ENCODE results near the gene DDX10.

DDX10 gene

GRCh38 chr11:108672113-108672512, 7.2 kb downstream of the DDX10 start:
- no peak overlapping the region for H2BK120ac ChIP-seq (ENCODE audit: low read depth, low read length)
- H2AFZ ChIP-seq (ENCODE audit: low read length) = no peak overlapping the region
- no peak overlapping the region for H3K14ac ChIP-seq (ENCODE audit: low read length)
- H3K4me1 ChIP-seq (ENCODE audit: control insufficient read depth in 2 of 2, insufficient read depth in 1 of 2, low read depth in 1 of 2, low read length in 2 of 2) = peaks cover 0 to 1% of the 10 kb centered on the region in 2 donors
- no CpG with 5 or more reads among the region's 3 CpGs for WGBS, 2 donors (ENCODE audit: extremely low coverage in 2 of 2, insufficient read length in 2 of 2, insufficient replicate concordance in 1 of 2)
- no peak overlapping the region for H3K23ac ChIP-seq (ENCODE audit: low read depth, low read length, poor library complexity)
- no peak overlapping the region for H3K9ac ChIP-seq (ENCODE audit: low read depth, low read length, poor library complexity)
- H4K91ac ChIP-seq (ENCODE audit: low read depth, low read length, poor library complexity) = no peak overlapping the region
- H3K4me3 ChIP-seq (ENCODE audit: low read length in 2 of 2) = no peak overlapping the region
- H3K4ac ChIP-seq (ENCODE audit: low read length) = no peak overlapping the region
- H3K27me3 ChIP-seq (ENCODE audit: control insufficient read depth in 3 of 3, insufficient read depth in 3 of 3, low read depth in 1 of 3, low read length in 3 of 3) = no peaks in the 10 kb centered on the region
- no peak overlapping the region for H3K18ac ChIP-seq (ENCODE audit: low read length)
- no peak overlapping the region for H4K8ac ChIP-seq (ENCODE audit: low read depth, low read length)
- no peak overlapping the region for H3K4me2 ChIP-seq (ENCODE audit: insufficient read depth, low read length, poor library complexity, severe bottlenecking)
- no peak for DNase-seq (ENCODE audit: low spot score)
- no peak overlapping the region for H3K27ac ChIP-seq (replicated peaks; ENCODE audit: low read length)
- H2AK5ac ChIP-seq (ENCODE audit: low read depth, low read length) = no peak overlapping the region
- no peak overlapping the region for H2BK5ac ChIP-seq (ENCODE audit: low read length)
- peaks cover 6 to 40% of the 10 kb centered on the region in 2 donors for H3K36me3 ChIP-seq (replicated peaks in 1 of 2; ENCODE audit: control insufficient read depth in 2 of 2, insufficient read depth in 2 of 2, low read length in 2 of 2)
- H2BK12ac ChIP-seq (ENCODE audit: low read length) = no peak overlapping the region
- H3K79me1 ChIP-seq (ENCODE audit: low read depth, low read length) = no peaks in the 10 kb centered on the region
- no peaks in the 10 kb centered on the region for H3K9me3 ChIP-seq (replicated peaks in 1 of 2; ENCODE audit: control insufficient read depth in 2 of 2, insufficient read depth in 1 of 2, low read depth in 1 of 2, low read length in 2 of 2)
- no peak overlapping the region for H2BK15ac ChIP-seq (ENCODE audit: low read length)

GRCh38 chr11:108672786-108673185, 7.9 kb downstream of the DDX10 start:
- no peak overlapping the region for H4K91ac ChIP-seq (ENCODE audit: low read depth, low read length, poor library complexity)
- no peak overlapping the region for H3K27ac ChIP-seq (replicated peaks; ENCODE audit: low read length)
- H3K36me3 ChIP-seq (replicated peaks in 1 of 2; ENCODE audit: control insufficient read depth in 2 of 2, insufficient read depth in 2 of 2, low read length in 2 of 2) = peaks cover 6 to 47% of the 10 kb centered on the region in 2 donors
- no peak overlapping the region for H3K4me2 ChIP-seq (ENCODE audit: insufficient read depth, low read length, poor library complexity, severe bottlenecking)
- H2BK12ac ChIP-seq (ENCODE audit: low read length) = no peak overlapping the region
- no peak overlapping the region for H3K18ac ChIP-seq (ENCODE audit: low read length)
- H3K4me3 ChIP-seq (ENCODE audit: low read length in 2 of 2) = no peak overlapping the region
- no peak overlapping the region for H3K9ac ChIP-seq (ENCODE audit: low read depth, low read length, poor library complexity)
- H3K27me3 ChIP-seq (ENCODE audit: control insufficient read depth in 3 of 3, insufficient read depth in 3 of 3, low read depth in 1 of 3, low read length in 3 of 3) = no peaks in the 10 kb centered on the region
- H3K14ac ChIP-seq (ENCODE audit: low read length) = no peak overlapping the region
- H2AK5ac ChIP-seq (ENCODE audit: low read depth, low read length) = no peak overlapping the region
- DNase-seq (ENCODE audit: low spot score) = no peak
- no peak overlapping the region for H2AFZ ChIP-seq (ENCODE audit: low read length)
- no peak overlapping the region for H2BK120ac ChIP-seq (ENCODE audit: low read depth, low read length)
- no peak overlapping the region for H4K8ac ChIP-seq (ENCODE audit: low read depth, low read length)
- H3K4me1 ChIP-seq (ENCODE audit: control insufficient read depth in 2 of 2, insufficient read depth in 1 of 2, low read depth in 1 of 2, low read length in 2 of 2) = peaks cover 0 to 1% of the 10 kb centered on the region in 2 donors
- no peaks in the 10 kb centered on the region for H3K9me3 ChIP-seq (replicated peaks in 1 of 2; ENCODE audit: control insufficient read depth in 2 of 2, insufficient read depth in 1 of 2, low read depth in 1 of 2, low read length in 2 of 2)
- no peak overlapping the region for H2BK15ac ChIP-seq (ENCODE audit: low read length)
- no peak overlapping the region for H3K23ac ChIP-seq (ENCODE audit: low read depth, low read length, poor library complexity)
- no peak overlapping the region for H2BK5ac ChIP-seq (ENCODE audit: low read length)
- H3K79me1 ChIP-seq (ENCODE audit: low read depth, low read length) = no peaks in the 10 kb centered on the region
- no peak overlapping the region for H3K4ac ChIP-seq (ENCODE audit: low read length)

- no peak overlapping the region for H3K27ac ChIP-seq (replicated peaks; ENCODE audit: low read length)
- H3K4ac ChIP-seq (ENCODE audit: low read length) = no peak overlapping the region
- H4K8ac ChIP-seq (ENCODE audit: low read depth, low read length) = no peak overlapping the region
- H4K91ac ChIP-seq (ENCODE audit: low read depth, low read length, poor library complexity) = no peak overlapping the region
- no peak overlapping the region for H3K4me3 ChIP-seq (ENCODE audit: low read length in 2 of 2)
- H2BK12ac ChIP-seq (ENCODE audit: low read length) = no peak overlapping the region
- no peak overlapping the region for H3K4me2 ChIP-seq (ENCODE audit: insufficient read depth, low read length, poor library complexity, severe bottlenecking)
- DNase-seq (ENCODE audit: low spot score) = no peak
- H2AK5ac ChIP-seq (ENCODE audit: low read depth, low read length) = no peak overlapping the region
- WGBS, 2 donors (ENCODE audit: extremely low coverage in 2 of 2, insufficient read length in 2 of 2, insufficient replicate concordance in 1 of 2) = no CpG with 5 or more reads among the region's 2 CpGs
- no peaks in the 10 kb centered on the region for H3K27me3 ChIP-seq (ENCODE audit: control insufficient read depth in 3 of 3, insufficient read depth in 3 of 3, low read depth in 1 of 3, low read length in 3 of 3)
- no peak overlapping the region for H3K18ac ChIP-seq (ENCODE audit: low read length)
- H3K4me1 ChIP-seq (ENCODE audit: control insufficient read depth in 2 of 2, insufficient read depth in 1 of 2, low read depth in 1 of 2, low read length in 2 of 2) = no peaks in the 10 kb centered on the region
- no peaks in the 10 kb centered on the region for H3K9me3 ChIP-seq (replicated peaks in 1 of 2; ENCODE audit: control insufficient read depth in 2 of 2, insufficient read depth in 1 of 2, low read depth in 1 of 2, low read length in 2 of 2)
- no peak overlapping the region for H2BK5ac ChIP-seq (ENCODE audit: low read length)
- peaks cover 6 to 71% of the 10 kb centered on the region in 2 donors for H3K36me3 ChIP-seq (replicated peaks in 1 of 2; ENCODE audit: control insufficient read depth in 2 of 2, insufficient read depth in 2 of 2, low read length in 2 of 2)
- H2BK120ac ChIP-seq (ENCODE audit: low read depth, low read length) = no peak overlapping the region
- no peak overlapping the region for H2AFZ ChIP-seq (ENCODE audit: low read length)
- H3K79me1 ChIP-seq (ENCODE audit: low read depth, low read length) = no peaks in the 10 kb centered on the region
- no peak overlapping the region for H3K14ac ChIP-seq (ENCODE audit: low read length)
- H3K23ac ChIP-seq (ENCODE audit: low read depth, low read length, poor library complexity) = no peak overlapping the region
- no peak overlapping the region for H2BK15ac ChIP-seq (ENCODE audit: low read length)
- no peak overlapping the region for H3K9ac ChIP-seq (ENCODE audit: low read depth, low read length, poor library complexity)
Observed at GRCh38 chr11:108679045-108679444, 14.2 kb downstream of the DDX10 start.

GRCh38 chr11:108680271-108680670, 15.4 kb downstream of the DDX10 start:
- Histone ChIP-seq H3K23ac (ENCODE audit: low read depth, low read length, poor library complexity) (no peak overlapping the region), H3K18ac (ENCODE audit: low read length) (no peak overlapping the region), H3K9me3 (replicated peaks in 1 of 2; ENCODE audit: control insufficient read depth in 2 of 2, insufficient read depth in 1 of 2, low read depth in 1 of 2, low read length in 2 of 2) (no peaks in the 10 kb centered on the region), H3K36me3 (replicated peaks in 1 of 2; ENCODE audit: control insufficient read depth in 2 of 2, insufficient read depth in 2 of 2, low read length in 2 of 2) (peaks cover 6 to 62% of the 10 kb centered on the region in 2 donors), H2BK5ac (ENCODE audit: low read length) (no peak overlapping the region), H2BK120ac (ENCODE audit: low read depth, low read length) (no peak overlapping the region), H3K14ac (ENCODE audit: low read length) (no peak overlapping the region), H3K4ac (ENCODE audit: low read length) (no peak overlapping the region), H3K4me1 (ENCODE audit: control insufficient read depth in 2 of 2, insufficient read depth in 1 of 2, low read depth in 1 of 2, low read length in 2 of 2) (no peaks in the 10 kb centered on the region), H4K8ac (ENCODE audit: low read depth, low read length) (no peak overlapping the region), H2BK12ac (ENCODE audit: low read length) (no peak overlapping the region), H3K4me3 (ENCODE audit: low read length in 2 of 2) (no peak overlapping the region), H4K91ac (ENCODE audit: low read depth, low read length, poor library complexity) (no peak overlapping the region), H3K27ac (replicated peaks; ENCODE audit: low read length) (no peak overlapping the region), H2AFZ (ENCODE audit: low read length) (no peak overlapping the region), H2AK5ac (ENCODE audit: low read depth, low read length) (no peak overlapping the region), H2BK15ac (ENCODE audit: low read length) (no peak overlapping the region), H3K27me3 (ENCODE audit: control insufficient read depth in 3 of 3, insufficient read depth in 3 of 3, low read depth in 1 of 3, low read length in 3 of 3) (no peaks in the 10 kb centered on the region), H3K79me1 (ENCODE audit: low read depth, low read length) (no peaks in the 10 kb centered on the region), H3K9ac (ENCODE audit: low read depth, low read length, poor library complexity) (no peak overlapping the region), H3K4me2 (ENCODE audit: insufficient read depth, low read length, poor library complexity, severe bottlenecking) (no peak overlapping the region)
- no CpG with 5 or more reads among the region's 1 CpG for WGBS, 2 donors (ENCODE audit: extremely low coverage in 2 of 2, insufficient read length in 2 of 2, insufficient replicate concordance in 1 of 2)
- no peak for DNase-seq (ENCODE audit: low spot score)

Data from neuronal stem cell (in vitro differentiated cells).